GM10847 (cell line): Measurements from ENCODE around the gene KCNJ14.

Experiments
- POLR2A ChIP-seq: IDR thresholded peaks from 2 replicates; pipeline ENCODE4 v1.6.1; 2011; ENCODE audit not compliant: insufficient read length; ENCODE audit errors: extremely low read depth

KCNJ14 gene

GRCh38 chr19:48475369-48476068, 20.1 kb downstream of the KCNJ14 start:
- no peak for TF ChIP-seq POLR2A

GRCh38 chr19:48476176-48476575, 20.8 kb downstream of the KCNJ14 start:
- TF ChIP-seq POLR2A = no peak

- TF ChIP-seq POLR2A = no peak
Observed at GRCh38 chr19:48477067-48477685, 21.8 kb downstream of the KCNJ14 start.

- no peak for TF ChIP-seq POLR2A
Observed at GRCh38 chr19:48477698-48478338, 22.4 kb downstream of the KCNJ14 start.

- TF ChIP-seq POLR2A = no peak
Observed at GRCh38 chr19:48478339-48479256, 23.2 kb downstream of the KCNJ14 start.

GRCh38 chr19:48479686-48480085, 24.3 kb downstream of the KCNJ14 start:
- no peak for TF ChIP-seq POLR2A

GRCh38 chr19:48480183-48480557, 24.8 kb downstream of the KCNJ14 start:
- TF ChIP-seq POLR2A = no peak

- TF ChIP-seq POLR2A = no peak
Observed at GRCh38 chr19:48480558-48481500, 25.5 kb downstream of the KCNJ14 start.

- TF ChIP-seq POLR2A = no peak
Observed at GRCh38 chr19:48481846-48482639, 26.7 kb downstream of the KCNJ14 start.

- no peak for TF ChIP-seq POLR2A
Observed at GRCh38 chr19:48483301-48483700, 27.9 kb downstream of the KCNJ14 start.

GRCh38 chr19:48484247-48484893, 29.0 kb downstream of the KCNJ14 start:
- TF ChIP-seq POLR2A = no peak

GRCh38 chr19:48484931-48485612, 29.7 kb downstream of the KCNJ14 start:
- no peak for TF ChIP-seq POLR2A
